ENCODE results near the gene HSH2D. TPM values are rescaled to one million over a fixed set of nuclear protein-coding genes. Genes with fewer than 3 reads are reported as not detected.

Gene HSH2D
- total and polyA plus RNA-seq, 8 donors = 2.2 to 13.2 (median 4.5) TPM

DNA sequence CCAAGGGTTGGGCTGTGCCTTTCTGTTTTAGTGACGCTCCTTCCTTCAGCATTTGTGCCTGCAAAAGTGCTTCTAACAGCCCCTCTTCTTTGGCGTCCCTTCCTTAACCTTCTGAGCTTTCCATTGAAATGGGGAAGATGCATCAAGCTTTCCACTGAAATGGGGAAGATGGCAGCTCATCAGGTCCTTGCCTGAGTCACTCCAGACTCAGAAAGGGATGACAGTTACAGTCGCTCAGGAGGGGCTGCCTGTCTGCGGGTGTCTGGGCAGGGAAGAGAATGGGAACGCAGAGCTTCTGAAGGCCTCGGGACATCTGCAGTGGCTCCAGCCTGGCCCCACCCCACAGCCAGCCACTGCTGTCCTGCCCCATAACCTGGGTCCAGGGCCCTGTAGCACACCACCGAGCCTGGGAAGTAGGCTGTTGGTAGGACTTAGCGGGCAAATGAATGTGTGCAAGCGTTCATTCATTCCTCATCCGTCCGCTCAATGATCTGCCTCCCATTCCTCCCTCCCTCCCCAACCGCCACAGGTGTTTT, 64.1 kb downstream of the HSH2D start:
- no peaks in the 10 kb centered on the region for H3K9me3 ChIP-seq
- DNase-seq (no peak), ATAC-seq (no peak), FAIRE-seq (no peak)
- TF ChIP-seq, protein P1, sequence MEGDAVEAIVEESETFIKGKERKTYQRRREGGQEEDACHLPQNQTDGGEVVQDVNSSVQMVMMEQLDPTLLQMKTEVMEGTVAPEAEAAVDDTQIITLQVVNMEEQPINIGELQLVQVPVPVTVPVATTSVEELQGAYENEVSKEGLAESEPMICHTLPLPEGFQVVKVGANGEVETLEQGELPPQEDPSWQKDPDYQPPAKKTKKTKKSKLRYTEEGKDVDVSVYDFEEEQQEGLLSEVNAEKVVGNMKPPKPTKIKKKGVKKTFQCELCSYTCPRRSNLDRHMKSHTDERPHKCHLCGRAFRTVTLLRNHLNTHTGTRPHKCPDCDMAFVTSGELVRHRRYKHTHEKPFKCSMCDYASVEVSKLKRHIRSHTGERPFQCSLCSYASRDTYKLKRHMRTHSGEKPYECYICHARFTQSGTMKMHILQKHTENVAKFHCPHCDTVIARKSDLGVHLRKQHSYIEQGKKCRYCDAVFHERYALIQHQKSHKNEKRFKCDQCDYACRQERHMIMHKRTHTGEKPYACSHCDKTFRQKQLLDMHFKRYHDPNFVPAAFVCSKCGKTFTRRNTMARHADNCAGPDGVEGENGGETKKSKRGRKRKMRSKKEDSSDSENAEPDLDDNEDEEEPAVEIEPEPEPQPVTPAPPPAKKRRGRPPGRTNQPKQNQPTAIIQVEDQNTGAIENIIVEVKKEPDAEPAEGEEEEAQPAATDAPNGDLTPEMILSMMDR (IDR thresholded peaks at IDR 0.05) = no peak
- no peaks in the 10 kb centered on the region for H3K27me3 ChIP-seq
- intact Hi-C loops (cut with DNase I) = no loop called here
- no peak overlapping the region for H3K4me3 ChIP-seq
- no peaks in the 10 kb centered on the region for H3K4me1 ChIP-seq
- 88 to 93% methylated on average over 12 of the region's 12 CpGs for WGBS, 2 donors
- peaks cover 3 to 20% (median 6%) of the 10 kb centered on the region in 3 donors for H3K36me3 ChIP-seq
- H3K27ac ChIP-seq = no peak overlapping the region

Other genes with a start within 250 kb of the HSH2D start
- under 1 TPM in 3 of 6 donors, not detected in 3; 0.28 to 0.43 (median 0.31) TPM for gene CYP4F2, start 245.6 kb upstream of the HSH2D start, total RNA-seq
- gene CYP4F2, start 245.6 kb upstream of the HSH2D start, polyA plus RNA-seq = under 1 TPM in 1 of 2 donors, not detected in 1; 0.09 TPM
- 1 to 10 TPM in 5 of 6 donors, under 1 TPM in 1; 0.32 to 2.8 (median 2.3) TPM for gene CYP4F11, start 209.2 kb upstream of the HSH2D start, total RNA-seq
- 1 to 10 TPM; 2.0 to 3.4 TPM for gene CYP4F11, start 209.2 kb upstream of the HSH2D start, polyA plus RNA-seq
- not detected for gene OR10H4, start 194.7 kb upstream of the HSH2D start, total RNA-seq
- gene OR10H4, start 194.7 kb upstream of the HSH2D start, polyA plus RNA-seq = not detected
- 100 to 1,000 TPM in 2 of 6 donors, 10 to 100 TPM in 4; 36.8 to 161 (median 50.8) TPM for gene TPM4, start 67.2 kb upstream of the HSH2D start, total RNA-seq
- gene TPM4, start 67.2 kb upstream of the HSH2D start, polyA plus RNA-seq = 100 to 1,000 TPM; 102 to 126 TPM
- gene RAB8A, start 31.8 kb upstream of the HSH2D start, total RNA-seq = 10 to 100 TPM; 18.6 to 40.8 (median 27.8) TPM
- gene RAB8A, start 31.8 kb upstream of the HSH2D start, polyA plus RNA-seq = 10 to 100 TPM; 12.0 to 18.0 TPM
- gene CIB3, start 29.8 kb downstream of the HSH2D start, total RNA-seq = not detected
- not detected for gene CIB3, start 29.8 kb downstream of the HSH2D start, polyA plus RNA-seq
- 10 to 100 TPM; 14.8 to 29.1 (median 20.7) TPM for gene FAM32A, start 41.7 kb downstream of the HSH2D start, total RNA-seq
- 10 to 100 TPM; 33.1 to 48.6 TPM for gene FAM32A, start 41.7 kb downstream of the HSH2D start, polyA plus RNA-seq
- 10 to 100 TPM; 12.4 to 25.7 (median 17.4) TPM for gene AP1M1, start 54.2 kb downstream of the HSH2D start, total RNA-seq
- 10 to 100 TPM; 20.2 to 24.7 TPM for gene AP1M1, start 54.2 kb downstream of the HSH2D start, polyA plus RNA-seq
- gene KLF2, start 181.1 kb downstream of the HSH2D start, total RNA-seq = 10 to 100 TPM in 2 of 6 donors, 1 to 10 TPM in 4; 3.1 to 12.0 (median 5.8) TPM
- 1 to 10 TPM; 3.4 to 3.7 TPM for gene KLF2, start 181.1 kb downstream of the HSH2D start, polyA plus RNA-seq

Measured in pancreas (tissue), 10 donors.